ENCODE results near the gene FHIT.
"Not testable (repeated sequence)": the region's sequence is repeated elsewhere in the genome, so short reads cannot be mapped to it uniquely, and the experiment has no call there.

FHIT gene

DNA sequence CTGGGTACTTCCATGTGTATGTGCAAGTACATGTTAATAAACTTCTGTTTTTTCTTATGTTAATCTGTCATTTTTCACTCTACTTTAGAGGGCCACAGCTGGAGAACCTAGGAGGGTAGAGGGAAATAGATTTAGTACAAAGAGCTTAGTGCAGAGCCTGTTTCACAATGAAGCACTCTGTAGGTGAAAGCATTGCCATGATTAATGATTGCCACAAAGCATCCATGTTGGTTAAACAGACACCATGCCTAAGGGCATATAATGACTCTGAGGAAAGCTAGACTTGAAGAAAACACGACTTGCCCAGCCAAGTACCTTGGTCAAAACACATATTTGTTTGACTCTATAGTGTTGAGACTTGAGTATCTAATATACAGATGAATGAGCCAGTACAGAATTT is 338.4 kb downstream of the FHIT start:
- DNase-seq = no peak

DNA sequence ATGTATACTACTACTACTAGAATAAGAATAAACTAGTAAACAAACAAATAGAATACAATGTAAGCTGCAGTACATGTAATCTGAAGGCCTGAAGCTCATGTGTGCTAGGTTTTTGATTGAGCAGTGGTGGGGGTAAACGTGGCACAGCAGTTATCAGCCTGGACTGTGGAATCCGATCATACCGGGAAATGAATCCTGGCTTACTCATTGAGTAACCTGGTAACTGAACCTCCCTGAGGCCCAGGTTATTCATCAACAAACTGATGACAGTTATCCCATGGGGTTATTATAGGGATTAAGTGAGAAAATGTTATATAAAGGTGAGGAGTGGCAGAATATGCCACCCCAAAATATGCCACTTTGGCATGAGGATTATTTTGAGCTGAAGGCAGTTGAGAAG is 339.1 kb downstream of the FHIT start:
- DNase-seq = no peak

- DNase-seq = no peak
These were observed 341.7 kb downstream of the FHIT start for GRCh38 chr3:60909526-60909925.

DNA sequence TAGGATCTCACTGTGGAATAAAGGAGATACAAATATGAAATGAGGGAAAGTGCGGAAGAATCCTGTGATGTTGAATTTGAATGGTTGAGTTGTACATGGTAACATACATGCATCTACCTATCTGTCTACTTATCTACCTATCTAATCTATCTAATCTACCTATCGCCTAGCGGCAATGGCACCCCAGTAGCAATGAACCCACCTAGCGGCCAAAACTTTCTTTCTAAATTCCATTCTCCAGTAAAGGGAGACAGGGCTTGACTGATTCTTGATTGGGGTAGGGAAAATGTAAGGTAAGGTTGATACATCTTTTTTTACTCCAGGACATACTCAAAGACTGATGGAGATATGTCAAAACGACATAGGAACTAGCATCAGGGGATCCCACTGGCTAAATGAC is 345.0 kb downstream of the FHIT start:
- DNase-seq = no peak

GRCh38 chr3:60898321-60898720 is 352.9 kb downstream of the FHIT start:
- DNase-seq = no peak

- DNase-seq = no peak
These were observed 357.3 kb downstream of the FHIT start for GRCh38 chr3:60893946-60894345.

- no peak for DNase-seq
These were observed 361.0 kb downstream of the FHIT start for GRCh38 chr3:60890226-60890625.

DNA sequence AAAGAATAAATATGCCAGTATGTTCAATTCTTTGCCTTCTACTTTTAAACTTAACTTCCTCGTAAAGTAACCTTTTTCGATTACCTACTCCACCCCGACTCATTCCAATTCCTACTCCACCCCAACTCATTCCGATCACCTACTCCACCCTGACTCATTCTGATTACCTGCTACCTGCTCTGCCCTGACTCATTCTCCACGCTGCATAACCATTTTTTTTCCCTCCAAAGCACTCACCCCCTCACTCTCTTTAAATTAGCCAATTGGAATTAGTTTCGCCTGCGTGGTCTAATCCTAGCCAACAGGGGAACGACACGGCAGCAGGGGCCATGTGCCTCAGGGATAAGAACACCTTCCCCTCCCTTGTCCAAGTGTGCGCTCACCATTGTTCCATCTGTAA is 362.3 kb downstream of the FHIT start:
- DNase-seq = not testable (repeated sequence)

- DNase-seq = no peak
These were observed 363.7 kb downstream of the FHIT start for GRCh38 chr3:60887574-60887973.

DNA sequence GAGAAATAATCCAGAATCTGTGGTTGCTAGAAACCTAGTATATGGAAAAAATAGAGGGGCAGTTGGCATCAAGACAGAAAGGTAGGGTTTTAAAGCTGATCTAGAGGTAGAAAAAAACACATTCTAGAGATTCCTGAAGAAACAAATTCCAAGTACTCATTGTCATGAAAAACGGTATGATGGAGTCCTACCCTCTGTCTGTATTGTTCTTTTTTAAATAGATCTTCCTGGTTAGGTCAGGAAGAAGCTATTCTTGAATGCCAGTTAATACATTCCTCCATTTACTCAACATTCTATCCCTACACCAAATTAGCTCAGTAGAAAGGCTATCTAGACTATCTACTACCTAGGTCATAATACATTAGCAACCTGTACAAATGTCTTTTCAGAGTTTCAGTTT is 364.7 kb downstream of the FHIT start:
- DNase-seq = no peak

- DNase-seq = no peak
These were observed 367.2 kb downstream of the FHIT start for GRCh38 chr3:60884005-60884404.

DNA sequence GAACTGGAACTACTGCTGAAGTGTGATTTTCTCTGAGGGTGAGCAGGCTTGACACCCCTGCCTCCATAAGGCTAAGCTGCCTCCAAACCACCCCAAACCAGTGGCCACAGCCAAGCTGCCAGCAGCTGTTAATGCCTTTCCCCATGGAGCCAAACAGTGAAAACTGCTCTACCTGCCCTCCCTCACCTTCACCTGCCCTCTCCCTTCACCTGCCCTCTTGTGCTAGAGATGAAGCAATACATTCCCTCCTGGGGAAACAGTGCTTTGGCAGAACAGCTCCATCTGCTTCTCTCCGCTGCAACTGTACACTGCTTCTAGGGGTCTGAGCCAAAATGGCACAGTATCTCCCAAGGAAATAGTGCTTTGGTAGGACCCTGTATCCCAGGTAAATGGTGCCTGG is 374.1 kb downstream of the FHIT start:
- no peak for DNase-seq

DNA sequence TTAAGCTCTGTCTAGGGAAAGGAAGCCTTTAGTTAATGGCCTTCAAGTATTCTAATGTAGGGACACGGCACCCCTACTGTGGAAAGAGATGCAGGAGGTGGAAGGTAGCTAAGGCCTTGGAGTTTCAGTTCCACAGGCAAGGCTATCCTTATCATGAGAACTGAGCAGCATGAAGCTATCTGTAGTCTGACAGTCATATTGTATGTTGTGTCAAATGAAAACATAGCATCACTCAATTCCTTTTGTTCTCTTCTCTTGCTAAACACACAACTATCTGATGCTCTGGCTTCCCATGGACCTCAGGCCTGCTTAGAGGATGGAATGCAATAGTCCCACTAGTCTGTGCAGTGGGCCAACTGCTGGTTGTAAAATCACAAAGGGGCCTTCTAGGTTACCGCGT is 380.9 kb downstream of the FHIT start:
- no peak for DNase-seq

DNA sequence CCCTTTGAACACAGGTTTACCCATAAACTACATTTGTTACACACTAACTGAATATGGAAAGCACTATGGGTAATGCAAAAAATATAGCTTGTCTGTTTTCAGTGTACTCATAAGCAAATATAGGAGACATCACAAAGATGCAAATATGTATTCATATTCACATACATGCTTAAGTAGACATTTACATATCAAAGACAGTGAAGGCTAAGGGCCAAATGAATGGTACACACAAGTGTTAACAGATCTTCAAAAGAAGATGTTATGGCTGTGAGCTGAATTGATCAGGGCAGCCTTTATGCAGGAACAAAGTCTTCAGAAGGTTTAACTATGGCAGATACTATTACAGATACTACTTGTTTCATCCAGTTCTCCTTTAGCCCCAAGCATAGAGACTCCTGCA is 384.1 kb downstream of the FHIT start:
- DNase-seq = no peak

- no peak for DNase-seq
These were observed 394.8 kb downstream of the FHIT start for GRCh38 chr3:60856257-60857046.

DNA sequence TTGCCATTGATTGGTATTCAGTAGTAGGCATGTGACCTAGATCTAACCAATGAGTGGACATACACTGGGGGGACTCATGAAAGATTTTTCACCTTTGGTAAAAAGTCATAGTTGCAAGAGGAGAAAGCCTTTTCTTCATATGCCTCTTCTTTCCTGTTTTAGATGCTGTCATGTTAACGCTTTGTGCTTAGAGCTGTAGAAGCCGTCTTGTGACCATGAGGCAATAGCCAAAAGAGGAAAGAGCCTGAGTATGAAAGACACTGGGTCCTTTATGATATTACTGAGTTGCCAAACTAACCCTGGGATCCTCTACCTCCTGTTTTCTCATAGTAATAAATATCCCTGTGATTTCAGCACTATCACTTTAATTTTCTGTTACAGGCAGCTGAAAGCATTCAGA is 396.0 kb downstream of the FHIT start:
- no peak for DNase-seq

GRCh38 chr3:60854791-60855190 is 396.5 kb downstream of the FHIT start:
- no peak for DNase-seq

DNA sequence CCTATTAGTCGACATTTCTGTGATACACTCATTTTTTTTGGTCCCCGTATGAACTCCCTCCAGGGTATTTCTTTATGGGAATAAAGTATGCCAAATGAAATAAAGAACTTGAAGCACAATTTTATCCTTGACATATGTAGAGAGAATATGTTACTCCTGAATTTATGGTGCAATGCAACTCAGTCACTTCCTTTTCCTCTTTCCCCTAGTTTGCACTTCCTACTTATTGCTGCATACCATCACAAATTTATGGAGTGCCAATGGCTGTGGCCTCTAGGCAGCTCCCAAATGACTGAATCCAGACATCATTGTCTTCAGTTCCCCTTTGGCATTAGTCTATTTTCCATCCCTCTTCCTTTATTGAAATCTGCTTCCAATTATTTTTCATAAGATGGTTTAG is 403.5 kb downstream of the FHIT start:
- DNase-seq = no peak

GRCh38 chr3:60844256-60844655 is 407.0 kb downstream of the FHIT start:
- DNase-seq = no peak

DNA sequence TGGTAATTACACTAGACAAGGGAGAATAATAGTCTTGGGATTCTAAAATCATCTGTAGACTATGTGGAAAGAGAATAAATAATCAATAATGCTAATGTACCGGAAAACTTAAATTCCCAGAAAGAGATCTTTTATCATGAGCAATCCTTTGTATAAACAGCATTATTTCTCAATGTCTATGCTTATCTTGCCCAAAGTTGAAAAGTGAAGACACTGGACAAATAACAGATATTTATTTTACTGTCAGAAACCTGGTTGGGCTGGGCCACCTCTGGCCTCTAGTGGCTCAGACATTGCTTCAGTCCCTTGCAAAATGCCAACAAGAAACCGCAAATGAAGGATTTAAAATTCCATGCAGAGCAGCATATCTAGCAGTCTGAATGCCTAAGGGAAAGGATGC is 409.9 kb downstream of the FHIT start:
- DNase-seq = no peak

GRCh38 chr3:60839246-60839645 is 412.0 kb downstream of the FHIT start:
- no peak for DNase-seq

- DNase-seq = no peak
These were observed 415.5 kb downstream of the FHIT start for GRCh38 chr3:60835796-60836195.

DNA sequence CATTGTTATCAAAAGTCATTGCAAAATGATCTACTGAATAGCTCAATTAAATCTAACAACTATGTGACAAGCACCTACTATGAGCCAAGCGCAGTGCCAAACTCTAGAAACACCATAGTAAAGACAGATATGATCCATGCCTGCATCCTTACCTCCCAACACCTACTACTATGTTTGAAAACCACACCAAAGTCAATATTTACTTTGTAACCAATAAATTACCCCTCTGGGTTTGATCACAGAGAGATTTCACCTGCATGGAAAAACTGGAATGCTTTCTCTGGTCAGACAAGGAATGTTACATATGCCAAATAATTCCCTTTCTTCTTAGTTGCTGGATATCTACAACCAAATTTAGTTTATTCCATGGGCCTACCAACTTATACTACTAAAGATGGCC is 422.2 kb downstream of the FHIT start:
- no peak for DNase-seq

DNA sequence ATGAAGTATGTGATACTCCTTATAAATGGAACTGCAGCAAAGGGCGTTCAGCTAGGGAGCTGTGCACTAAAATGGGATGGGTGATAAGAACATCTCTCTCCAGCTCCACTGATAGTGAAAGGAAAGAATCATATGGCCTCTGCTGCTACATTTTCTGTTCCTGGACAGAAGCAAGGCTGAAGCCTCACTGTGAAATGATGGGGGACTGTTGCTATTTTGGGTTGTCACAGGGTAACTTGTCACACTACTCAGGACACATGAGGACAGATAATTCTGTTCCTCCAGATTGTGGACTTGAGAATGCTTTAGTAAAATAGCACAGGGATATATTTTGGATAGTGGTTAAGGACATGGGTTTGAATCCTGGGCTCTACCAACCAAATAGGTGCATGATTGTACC is 423.6 kb downstream of the FHIT start:
- no peak for DNase-seq

GRCh38 chr3:60826511-60826910 is 424.7 kb downstream of the FHIT start:
- no peak for DNase-seq
